Endothelial cell of umbilical vein (primary cell): Measurements from ENCODE around the gene NUDC. TPM values are rescaled to one million over a fixed set of nuclear protein-coding genes. Genes with fewer than 3 reads are reported as not detected.

Source experiments
- BruUV-seq: library from RNA; stranded (reverse); fragments of 400-500 nt; replicated peaks from 2 replicates; lab custom pipeline; 2021; lab: Mats Ljungman, UMichigan
- CTCF ChIA-PET: fragments of 300-600, 350-600 bp; sonication (Branson Sonifier 250); formaldehyde crosslinking; loops from one replicate; lab custom pipeline; 2021; ENCODE audit warnings: antibody characterized with exemption, inconsistent platforms; lab: Charles Lee
- POLR2A ChIA-PET: fragments of 300-600, 350-600 bp; sonication (Branson Sonifier 250); formaldehyde crosslinking; loops from one replicate; lab custom pipeline; 2021; ENCODE audit warnings: antibody characterized with exemption, inconsistent platforms; lab: Charles Lee
- DNase-seq: peaks from one replicate; pipeline ENCODE4 v3.0.0-alpha.2; 2011; ENCODE audit warnings: low read depth, low spot score
- FAIRE-seq: peaks from 2 replicates; lab custom pipeline; 2011; peaks lifted over from hg19 to GRCh38; lab: Jason Lieb, UNC
- H2AFZ ChIP-seq: 2 replicates; pipeline ENCODE4 v1.6.0; 2012; ENCODE audit warnings: low read depth, low read length, control low read depth, inconsistent platforms
- H3K27ac ChIP-seq: 2 replicates; pipeline ENCODE4 v1.5.1; 2011; ENCODE audit warnings: low read depth, mild to moderate bottlenecking, control low read depth, low read length, moderate library complexity; ENCODE audit not compliant: insufficient read depth
- H3K27me3 ChIP-seq, 2 experiments: 2 replicates each; pipeline versions ENCODE4 v1.6.0 to v1.6.1; 2011; ENCODE audit warnings: low read length in 2 of 2, mixed read lengths in 1 of 2; ENCODE audit not compliant: control insufficient read depth in 2 of 2, insufficient read depth in 2 of 2
- H3K36me3 ChIP-seq, 2 experiments: 2 replicates in 1 of 2; 3 replicates in 1 of 2; pipeline ENCODE4 v1.5.1; 2011; ENCODE audit warnings: low read length in 2 of 2, mild to moderate bottlenecking in 1 of 2, moderate library complexity in 1 of 2; ENCODE audit not compliant: control insufficient read depth in 2 of 2, insufficient read depth in 2 of 2; ENCODE audit errors: extremely low read depth in 1 of 2
- H3K4me1 ChIP-seq: 3 replicates; pipeline ENCODE4 v1.5.1; 2011; ENCODE audit warnings: mild to moderate bottlenecking, low read length; ENCODE audit not compliant: control insufficient read depth, insufficient read depth; ENCODE audit errors: extremely low read depth
- H3K4me2 ChIP-seq: 2 replicates; pipeline ENCODE4 v1.6.1; 2011; ENCODE audit warnings: low read length, control low read depth, mixed read lengths; ENCODE audit not compliant: insufficient read depth
- H3K4me3 ChIP-seq, 3 experiments: fragments of 200-600 bp in 1 of 3; sonication (generic), shearing (Covaris generic) in 1 of 3; replicated peaks in 1 of 3; 2 replicates each; pipeline ENCODE4 v1.5.1; 2011 to 2016; ENCODE audit warnings: control low read depth in 3 of 3, low read length in 3 of 3, mild to moderate bottlenecking in 2 of 3, inconsistent platforms in 1 of 3, low read depth in 1 of 3, moderate library complexity in 1 of 3; ENCODE audit not compliant: insufficient read depth in 1 of 3
- H3K79me2 ChIP-seq: 2 replicates; pipeline ENCODE4 v1.6.0; 2012; ENCODE audit warnings: low read length, inconsistent platforms; ENCODE audit not compliant: control insufficient read depth, insufficient read depth
- H3K9ac ChIP-seq: replicated peaks from 2 replicates; pipeline ENCODE3; 2011; ENCODE audit warnings: low read length, control low read depth; ENCODE audit not compliant: insufficient read depth; ENCODE audit errors: extremely low read depth
- H3K9me1 ChIP-seq: replicated peaks from 3 replicates; pipeline ENCODE4 v1.6.0; 2011; ENCODE audit warnings: mild to moderate bottlenecking, low read length; ENCODE audit not compliant: control insufficient read depth, insufficient read depth; ENCODE audit errors: extremely low read depth
- H3K9me3 ChIP-seq: replicated peaks from 2 replicates; pipeline ENCODE4 v1.5.1; 2012; ENCODE audit warnings: low read length, inconsistent platforms; ENCODE audit not compliant: control insufficient read depth, insufficient read depth
- H4K20me1 ChIP-seq: replicated peaks from 2 replicates; pipeline ENCODE3; 2011; ENCODE audit warnings: mild to moderate bottlenecking, low read length; ENCODE audit not compliant: control insufficient read depth, insufficient read depth; ENCODE audit errors: extremely low read depth
- EZH2 ChIP-seq: IDR thresholded peaks from 2 replicates; pipeline ENCODE4 v1.6.1; 2012; ENCODE audit warnings: borderline replicate concordance, low read depth, mild to moderate bottlenecking, moderate library complexity, low read length, inconsistent platforms; ENCODE audit not compliant: severe bottlenecking
- FOS ChIP-seq: IDR thresholded peaks from 2 replicates; pipeline ENCODE4 v1.6.1; 2011; ENCODE audit warnings: mild to moderate bottlenecking, low read length, moderate library complexity, borderline replicate concordance; ENCODE audit not compliant: insufficient read depth
- GATA2 ChIP-seq: IDR thresholded peaks from 2 replicates; pipeline ENCODE4 v1.7.0; 2011; ENCODE audit warnings: low read depth, mild to moderate bottlenecking, moderate library complexity, mixed read lengths, low read length; ENCODE audit not compliant: insufficient read length, insufficient read depth
- JUN ChIP-seq: IDR thresholded peaks from 2 replicates; pipeline ENCODE4 v1.6.1; 2011; ENCODE audit warnings: borderline replicate concordance, low read depth; ENCODE audit not compliant: insufficient read length, insufficient read depth
- MYC ChIP-seq: IDR thresholded peaks from one replicate; pipeline ENCODE4 v1.6.1; 2011; ENCODE audit warnings: mild to moderate bottlenecking, low read depth, low read length
- POLR2A ChIP-seq: IDR thresholded peaks from 2 replicates; pipeline ENCODE4 v1.6.1; 2012; ENCODE audit warnings: low read depth, mild to moderate bottlenecking, control low read depth, low read length
- POLR2AphosphoS5 ChIP-seq: IDR thresholded peaks from 2 replicates; pipeline ENCODE4 v1.6.1; 2012; ENCODE audit warnings: low read depth, mild to moderate bottlenecking, control low read depth, low read length, moderate library complexity; ENCODE audit not compliant: insufficient read depth
- dilution Hi-C: fragments of 300-500 bp; cut with MboI; formaldehyde crosslinking; loops from one replicate; pipeline ENCODE4 v1.15.0; 2019; ENCODE audit warnings: low sequenced_read_pairs; ENCODE audit not compliant: extremely low pct_ligation_motif_present
- intact Hi-C: fragments of 100-400 bp; cut with micrococcal nuclease; formaldehyde crosslinking; loops from one replicate; pipeline ENCODE4 v1.10.0; 2022
- polyA plus RNA-seq, 4 experiments: library from polyadenylated mRNA; depleted of rRNA in 3 of 4; stranded (reverse) in 3 of 4; unstranded in 1 of 4; fragments of >200 nt; gene quantifications; 2 replicates each; pipeline versions ENCODE4 v1.2.1 to v1.2.3, GENCODE V29; 2011 to 2012; ENCODE audit warnings: missing spikeins in 1 of 4
- total RNA-seq: library from RNA; stranded (reverse); gene quantifications from 2 replicates; pipeline ENCODE4 v1.2.3, GENCODE V29; 2021
- TF ChIP-seq, protein P1 (sequence below): IDR thresholded peaks from 2 replicates; pipeline ENCODE4 v1.6.1; 2011; ENCODE audit not compliant: insufficient read depth, insufficient read length
- TF ChIP-seq, protein P2 (sequence below), 2 donors: IDR thresholded peaks; 1 replicate in 1 of 2; 2 replicates in 1 of 2; pipeline ENCODE4 v1.5.1; 2011; ENCODE audit warnings: low read length in 2 of 2, mild to moderate bottlenecking in 2 of 2, moderate library complexity in 2 of 2, control low read depth in 1 of 2, inconsistent platforms in 1 of 2, low read depth in 1 of 2; ENCODE audit not compliant: insufficient read depth in 1 of 2; ENCODE audit errors: extremely low read depth in 1 of 2

NUDC gene
- total and polyA plus RNA-seq, 2 donors (not counting 3 experiments of a cell fraction or from before 2014, with no cell fraction given), result 42.5 to 102 TPM

DNA sequence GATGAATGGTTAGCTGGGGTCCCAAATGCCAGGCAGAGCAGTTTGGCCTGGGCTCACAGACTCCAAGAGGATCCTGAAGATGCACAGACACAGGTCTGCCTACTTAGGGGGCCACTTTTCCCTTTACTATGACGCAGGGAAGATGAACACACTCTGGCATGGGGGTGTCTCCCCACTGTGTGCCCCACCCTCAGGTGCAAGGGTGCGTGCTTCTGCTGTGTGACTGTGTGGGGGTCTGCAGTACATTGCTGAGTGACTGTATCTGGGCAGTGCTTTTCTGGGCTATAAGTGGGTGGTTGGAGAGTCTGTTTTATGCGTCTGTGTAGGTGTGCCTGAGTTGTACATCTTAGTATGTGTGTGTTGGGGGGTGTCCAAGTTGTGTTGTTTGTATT lies 11.6 kb upstream of the NUDC start:
- dilution Hi-C loops, result no loop called here
- no TSS peak for BruUV-seq
- H3K27ac ChIP-seq, result no peak overlapping the region
- no peak for DNase-seq
- H4K20me1 ChIP-seq, result no peaks in the 10 kb centered on the region
- POLR2A ChIA-PET, result no interaction called here
- FAIRE-seq, result no peak
- H2AFZ ChIP-seq, result no peak overlapping the region
- no peaks in the 10 kb centered on the region for H3K9me1 ChIP-seq
- no peaks in the 10 kb centered on the region for H3K9me3 ChIP-seq
- no peak overlapping the region for H3K9ac ChIP-seq
- intact Hi-C loops, result no loop called here
- CTCF ChIA-PET, result no interaction called here
- TF ChIP-seq POLR2AphosphoS5, result no peak
- TF ChIP-seq, protein P1, sequence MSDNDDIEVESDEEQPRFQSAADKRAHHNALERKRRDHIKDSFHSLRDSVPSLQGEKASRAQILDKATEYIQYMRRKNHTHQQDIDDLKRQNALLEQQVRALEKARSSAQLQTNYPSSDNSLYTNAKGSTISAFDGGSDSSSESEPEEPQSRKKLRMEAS, result no peak
- TF ChIP-seq JUN, result no peak
- TF ChIP-seq EZH2, result no peak
- TF ChIP-seq FOS, result no peak
- TF ChIP-seq POLR2A, result no peak
- TF ChIP-seq GATA2, result no peak
- TF ChIP-seq, protein P2, sequence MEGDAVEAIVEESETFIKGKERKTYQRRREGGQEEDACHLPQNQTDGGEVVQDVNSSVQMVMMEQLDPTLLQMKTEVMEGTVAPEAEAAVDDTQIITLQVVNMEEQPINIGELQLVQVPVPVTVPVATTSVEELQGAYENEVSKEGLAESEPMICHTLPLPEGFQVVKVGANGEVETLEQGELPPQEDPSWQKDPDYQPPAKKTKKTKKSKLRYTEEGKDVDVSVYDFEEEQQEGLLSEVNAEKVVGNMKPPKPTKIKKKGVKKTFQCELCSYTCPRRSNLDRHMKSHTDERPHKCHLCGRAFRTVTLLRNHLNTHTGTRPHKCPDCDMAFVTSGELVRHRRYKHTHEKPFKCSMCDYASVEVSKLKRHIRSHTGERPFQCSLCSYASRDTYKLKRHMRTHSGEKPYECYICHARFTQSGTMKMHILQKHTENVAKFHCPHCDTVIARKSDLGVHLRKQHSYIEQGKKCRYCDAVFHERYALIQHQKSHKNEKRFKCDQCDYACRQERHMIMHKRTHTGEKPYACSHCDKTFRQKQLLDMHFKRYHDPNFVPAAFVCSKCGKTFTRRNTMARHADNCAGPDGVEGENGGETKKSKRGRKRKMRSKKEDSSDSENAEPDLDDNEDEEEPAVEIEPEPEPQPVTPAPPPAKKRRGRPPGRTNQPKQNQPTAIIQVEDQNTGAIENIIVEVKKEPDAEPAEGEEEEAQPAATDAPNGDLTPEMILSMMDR (IDR thresholded peaks at IDR 0.05; ENCODE audit: extremely low read depth in 1 of 2, insufficient read depth in 1 of 2, low read depth in 1 of 2, low read length in 2 of 2), result no peak
- TF ChIP-seq MYC, result no peak
- no peaks in the 10 kb centered on the region for H3K79me2 ChIP-seq
- H3K27me3 ChIP-seq, result peaks cover 0 to 1% of the 10 kb centered on the region in 2 experiments
- H3K4me1 ChIP-seq, result no peaks in the 10 kb centered on the region
- H3K36me3 ChIP-seq, result no peaks in the 10 kb centered on the region
- no peak overlapping the region for H3K4me2 ChIP-seq
- H3K4me3 ChIP-seq, result no peak overlapping the region
